Left ventricle myocardium inferior (tissue), 1 donor: ENCODE measurements around the gene HS6ST3. TPM values are rescaled to one million over a fixed set of nuclear protein-coding genes. Genes with fewer than 3 reads are reported as not detected.

ENCODE experiments used
- DNase-seq: peaks from one replicate; pipeline ENCODE4 v3.0.0-alpha.2; 2020
- H3K27ac ChIP-seq: fragments of 200-600 bp; replicated peaks from 2 replicates; pipeline ENCODE4 v1.8.0; 2021
- H3K27me3 ChIP-seq: fragments of 200-600 bp; 2 replicates; pipeline ENCODE4 v1.8.0; 2021; ENCODE audit warnings: low read depth
- H3K36me3 ChIP-seq: fragments of 200-600 bp; 2 replicates; pipeline ENCODE4 v1.8.0; 2021
- H3K4me1 ChIP-seq: fragments of 200-600 bp; 2 replicates; pipeline ENCODE4 v1.8.0; 2021
- H3K4me3 ChIP-seq: fragments of 200-600 bp; 2 replicates; pipeline ENCODE4 v1.8.0; 2021; ENCODE audit warnings: mild to moderate bottlenecking, moderate library complexity
- H3K9me3 ChIP-seq: fragments of 200-600 bp; replicated peaks from 2 replicates; pipeline ENCODE4 v1.8.0; 2021
- CTCF ChIP-seq: fragments of 200-600 bp; IDR thresholded peaks from 2 replicates; pipeline ENCODE4 v1.8.0; 2021; ENCODE audit warnings: antibody characterized with exemption, mild to moderate bottlenecking, borderline replicate concordance
- intact Hi-C: fragments of 100-400 bp; cut with micrococcal nuclease; formaldehyde crosslinking; loops from one replicate; pipeline ENCODE4 v1.11.0; 2022
- total RNA-seq: library from RNA; stranded (reverse); fragmentation: NEBNext Ultra II Directional; extraction: Animal tissue kit (Norgen Biotek cat#: 25700); gene quantifications from one replicate; pipeline ENCODE4 v1.2.1, GENCODE V29; 2021
- donor health status: DM: no; HTN: yes; CAD: no; lungs with severe emphysema.

The HS6ST3 gene
- total RNA-seq, 1 donor from 2014 or later = 2.0 TPM

GRCh38 chr13:96284971-96285370, 195.1 kb downstream of the HS6ST3 start:
- DNase-seq = no peak
- Histone ChIP-seq H3K36me3 (no peaks in the 10 kb centered on the region), H3K4me3 (no peak overlapping the region), H3K27ac (no peak overlapping the region), H3K27me3 (no peaks in the 10 kb centered on the region), H3K4me1 (no peaks in the 10 kb centered on the region), H3K9me3 (no peaks in the 10 kb centered on the region)
- TF ChIP-seq CTCF = no peak
- intact Hi-C loops = no loop called here

GRCh38 chr13:96285729-96286128, 195.8 kb downstream of the HS6ST3 start:
- intact Hi-C loops = no loop called here
- no peaks in the 10 kb centered on the region for H3K9me3 ChIP-seq
- H3K27ac ChIP-seq = no peak overlapping the region
- no peaks in the 10 kb centered on the region for H3K4me1 ChIP-seq
- no peaks in the 10 kb centered on the region for H3K36me3 ChIP-seq
- H3K4me3 ChIP-seq = no peak overlapping the region
- no peak for DNase-seq
- no peaks in the 10 kb centered on the region for H3K27me3 ChIP-seq
- no peak for TF ChIP-seq CTCF

DNA sequence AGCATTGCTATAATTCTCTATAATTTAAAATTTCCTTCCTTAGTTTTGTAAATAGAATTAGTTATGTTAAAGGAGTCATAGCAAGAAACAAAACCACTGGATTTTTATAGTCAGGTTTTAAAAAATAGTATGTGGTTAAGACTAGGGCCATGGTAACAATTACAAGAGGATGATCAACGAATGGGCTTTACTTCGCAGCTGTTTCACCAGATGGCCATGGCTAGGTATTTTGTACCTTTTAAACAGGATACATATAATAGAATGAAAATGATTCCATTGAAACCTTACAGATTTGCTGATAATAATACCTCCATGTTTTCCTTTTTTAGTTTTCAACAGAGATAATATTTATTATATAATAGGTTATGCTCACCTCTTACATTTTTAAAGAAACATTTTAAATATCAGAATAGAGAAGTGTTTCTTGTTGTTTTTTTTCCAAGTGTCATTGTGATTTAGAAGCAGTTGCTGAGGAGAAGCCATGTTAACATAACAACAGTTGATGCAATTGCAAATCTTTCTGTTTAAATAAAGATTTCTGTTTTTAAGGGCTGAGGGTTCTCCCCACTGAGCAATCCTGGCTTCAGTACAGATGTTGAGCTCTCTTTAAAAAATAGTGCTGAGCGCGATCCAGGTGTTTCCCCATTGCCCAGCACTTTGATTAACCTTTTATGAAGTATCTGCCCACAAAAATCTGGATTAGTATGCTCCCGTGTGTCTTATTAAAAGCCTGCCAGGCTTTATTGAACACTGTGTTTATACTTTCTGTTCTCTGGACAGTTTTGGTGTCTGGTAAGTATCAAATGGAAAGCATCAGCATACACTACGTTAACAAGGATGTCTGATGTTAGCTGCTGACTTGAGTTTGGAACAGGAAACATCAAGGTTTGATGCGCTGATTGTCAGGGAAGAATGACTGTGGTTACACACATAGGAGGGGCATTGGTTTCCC, 205.3 kb downstream of the HS6ST3 start:
- Histone ChIP-seq H3K36me3 (no peaks in the 10 kb centered on the region), H3K27me3 (no peaks in the 10 kb centered on the region), H3K4me1 (no peaks in the 10 kb centered on the region), H3K27ac (no peak overlapping the region), H3K4me3 (no peak overlapping the region), H3K9me3 (no peaks in the 10 kb centered on the region)
- DNase-seq = no peak
- no peak for TF ChIP-seq CTCF
- intact Hi-C loops = no loop called here

DNA sequence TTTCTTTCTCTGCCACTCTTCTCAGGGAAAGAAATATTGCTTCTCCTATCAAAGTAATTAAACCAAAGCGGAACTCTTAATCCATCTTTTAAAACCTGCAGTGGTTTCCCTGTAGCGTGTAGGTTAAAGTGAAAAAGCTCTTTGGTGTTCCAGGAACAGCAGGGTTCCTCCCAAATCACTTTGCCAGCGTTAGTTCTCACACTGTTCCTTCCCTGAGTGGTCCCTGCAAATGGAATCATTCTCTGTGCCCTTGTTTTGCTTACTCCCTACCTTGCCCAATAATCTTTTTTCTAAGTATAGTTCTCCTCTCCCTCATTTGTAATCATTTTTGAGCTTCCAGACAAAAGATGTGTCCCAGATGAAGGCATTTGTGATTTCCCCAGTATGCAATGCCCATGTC, 207.5 kb downstream of the HS6ST3 start:
- no peaks in the 10 kb centered on the region for H3K4me1 ChIP-seq
- no peak for TF ChIP-seq CTCF
- no peaks in the 10 kb centered on the region for H3K27me3 ChIP-seq
- no peak overlapping the region for H3K4me3 ChIP-seq
- intact Hi-C loops = no loop called here
- H3K9me3 ChIP-seq = no peaks in the 10 kb centered on the region
- no peak overlapping the region for H3K27ac ChIP-seq
- no peak for DNase-seq
- H3K36me3 ChIP-seq = no peaks in the 10 kb centered on the region

GRCh38 chr13:96299235-96299634, 209.3 kb downstream of the HS6ST3 start:
- H3K36me3 ChIP-seq = no peaks in the 10 kb centered on the region
- no peaks in the 10 kb centered on the region for H3K27me3 ChIP-seq
- H3K27ac ChIP-seq = no peak overlapping the region
- no peak for DNase-seq
- H3K4me1 ChIP-seq = no peaks in the 10 kb centered on the region
- H3K9me3 ChIP-seq = no peaks in the 10 kb centered on the region
- TF ChIP-seq CTCF = no peak
- intact Hi-C loops = no loop called here
- no peak overlapping the region for H3K4me3 ChIP-seq
